ENCODE measurements around the gene BCL11A.

Gene BCL11A

GRCh38 chr2:60484133-60484645, 69.3 kb downstream of the BCL11A start:
- peak; percentile 16 for DNase-seq (ENCODE audit: low spot score)

- DNase-seq (ENCODE audit: low spot score), result no peak
Measured at GRCh38 chr2:60483401-60483800, 70.1 kb downstream of the BCL11A start.

GRCh38 chr2:60482222-60482621, 71.2 kb downstream of the BCL11A start:
- DNase-seq (ENCODE audit: low spot score), result no peak

GRCh38 chr2:60481257-60481656, 72.2 kb downstream of the BCL11A start:
- no peak for DNase-seq (ENCODE audit: low spot score)

- DNase-seq (ENCODE audit: low spot score), result no peak
Measured at GRCh38 chr2:60480089-60480773, 73.2 kb downstream of the BCL11A start.

- DNase-seq (ENCODE audit: low spot score), result no peak
Measured at GRCh38 chr2:60479226-60480088, 74.0 kb downstream of the BCL11A start.

GRCh38 chr2:60478660-60479059, 74.8 kb downstream of the BCL11A start:
- no peak for DNase-seq (ENCODE audit: low spot score)

GRCh38 chr2:60476206-60476954, 77.1 kb downstream of the BCL11A start:
- no peak for DNase-seq (ENCODE audit: low spot score)

GRCh38 chr2:60475123-60475830, 78.2 kb downstream of the BCL11A start:
- no peak for DNase-seq (ENCODE audit: low spot score)

- DNase-seq (ENCODE audit: low spot score), result no peak
Measured at GRCh38 chr2:60474301-60474700, 79.2 kb downstream of the BCL11A start.

GRCh38 chr2:60473546-60473945, 79.9 kb downstream of the BCL11A start:
- no peak for DNase-seq (ENCODE audit: low spot score)

- no peak for DNase-seq (ENCODE audit: low spot score)
Measured at GRCh38 chr2:60472663-60473289, 80.7 kb downstream of the BCL11A start.

- no peak for DNase-seq (ENCODE audit: low spot score)
Measured at GRCh38 chr2:60472041-60472440, 81.4 kb downstream of the BCL11A start.

- DNase-seq (ENCODE audit: low spot score), result no peak
Measured at GRCh38 chr2:60470340-60470739, 83.1 kb downstream of the BCL11A start.

GRCh38 chr2:60469536-60470317, 83.7 kb downstream of the BCL11A start:
- DNase-seq (ENCODE audit: low spot score), result no peak

GRCh38 chr2:60468382-60469085, 84.9 kb downstream of the BCL11A start:
- no peak for DNase-seq (ENCODE audit: low spot score)

- no peak for DNase-seq (ENCODE audit: low spot score)
Measured at GRCh38 chr2:60466161-60466702, 87.2 kb downstream of the BCL11A start.

- DNase-seq (ENCODE audit: low spot score), result no peak
Measured at GRCh38 chr2:60465736-60466135, 87.7 kb downstream of the BCL11A start.

GRCh38 chr2:60463249-60463648, 90.2 kb downstream of the BCL11A start:
- DNase-seq (ENCODE audit: low spot score), result peak; percentile 33

All from globus pallidus (tissue), 1 donor.